Activated CD4-positive, alpha-beta T cell treated with anti-CD3 and anti-CD28 coated beads, Interleukin-2, amount 50 U/mL, for 16 hours (primary cell): ENCODE measurements around the gene KRTAP12-3.

Experiments used
- DNase-seq: peaks from one replicate; pipeline ENCODE4 v3.0.0-alpha.2; 2020

Gene KRTAP12-3

GRCh38 chr21:44703731-44704635 is 46.3 kb downstream of the KRTAP12-3 start:
- no peak for DNase-seq

- DNase-seq: no peak
Observed at GRCh38 chr21:44704636-44705001, 46.9 kb downstream of the KRTAP12-3 start.

- DNase-seq: no peak
Observed at GRCh38 chr21:44706026-44706705, 48.4 kb downstream of the KRTAP12-3 start.

GRCh38 chr21:44706706-44707581 is 49.2 kb downstream of the KRTAP12-3 start:
- DNase-seq: no peak
